ENCODE data around the gene HRH3. TPM values are rescaled to one million over a fixed set of nuclear protein-coding genes. Genes with fewer than 3 reads are reported as not detected.
A peak's percentile ranks its signal among the peaks of the same experiment; 100 is the strongest.

HRH3 gene
- polyA plus RNA-seq (2012; ENCODE audit: insufficient read depth, insufficient read length, low read depth) = 13.0 TPM

DNA sequence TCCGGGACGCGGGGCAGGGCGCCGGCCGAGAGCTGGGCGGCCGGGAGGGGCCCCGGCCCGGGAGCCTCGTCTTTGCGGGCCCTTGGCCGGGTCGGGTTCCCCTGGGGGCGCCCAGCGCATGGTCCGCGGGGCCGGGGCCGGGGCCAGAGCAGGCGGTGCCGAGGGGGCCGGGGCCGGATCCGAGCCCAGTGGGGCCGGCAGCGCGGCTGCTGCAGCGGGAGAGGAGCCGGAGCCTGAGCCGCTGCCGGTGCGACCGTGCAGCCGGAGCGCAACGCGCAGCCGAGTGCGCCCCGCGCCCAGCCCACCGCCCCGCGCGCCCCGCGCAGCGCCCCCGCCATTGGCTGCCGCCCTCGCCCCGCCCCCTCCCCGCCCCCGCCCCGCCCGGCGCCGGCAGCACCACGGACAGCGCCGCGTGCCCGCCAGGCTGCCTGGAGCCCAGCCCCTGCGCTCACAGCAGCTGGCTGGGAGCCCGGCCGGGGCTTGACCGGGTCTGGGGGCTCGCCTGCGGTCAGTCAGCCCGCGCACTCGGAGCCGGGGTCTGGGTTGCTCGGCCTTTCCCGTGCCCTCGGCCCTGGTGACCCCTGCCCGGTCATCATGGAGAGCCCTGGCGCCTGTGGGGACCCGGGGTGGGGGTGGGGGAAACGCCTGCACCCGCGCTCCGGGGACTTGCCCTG, at the start of gene HRH3:
Gene HRH3, minus strand, starts transcription at position 287 of the 674 bp plus-strand sequence. CDS start 308 bp downstream, outside the sequence.
- peak; percentile 81 for DNase-seq

GRCh38 chr20:62269871-62270270, 49.8 kb upstream of the HRH3 start:
- no peaks in the 10 kb centered on the region; the same call in 1 of the 2 replicates for H3K4me1 ChIP-seq
- no peak overlapping the region for H3K4me3 ChIP-seq (ENCODE audit: low read depth, low read length)
- no peak for DNase-seq
- H3K9me3 ChIP-seq = no peaks in the 10 kb centered on the region; the same call in 1 of the 2 replicates
- H3K27me3 ChIP-seq = no peaks in the 10 kb centered on the region
- 0 out of 2 replicates have a peak, but pooled peaks cover 5% of the 10 kb centered on the region for H3K36me3 ChIP-seq
- no peak for TF ChIP-seq CTCF (IDR thresholded peaks at IDR 0.05; ENCODE audit: low read depth, low read length)

More for the DNA sequence above, at the start of gene HRH3:
- Histone ChIP-seq H3K4me3 (ENCODE audit: low read depth, low read length) (peak within 1 kb of the TSS; percentile 66), H3K4me1 (peaks cover 9% of the 10 kb centered on the region), H3K36me3 (peaks cover 7% of the 10 kb centered on the region; the same call in 1 of the 2 replicates), H3K9me3 (no peaks in the 10 kb centered on the region), H3K27me3 (peaks cover 12% of the 10 kb centered on the region)
- no peak for TF ChIP-seq CTCF (IDR thresholded peaks at IDR 0.05; ENCODE audit: low read depth, low read length)

DNA sequence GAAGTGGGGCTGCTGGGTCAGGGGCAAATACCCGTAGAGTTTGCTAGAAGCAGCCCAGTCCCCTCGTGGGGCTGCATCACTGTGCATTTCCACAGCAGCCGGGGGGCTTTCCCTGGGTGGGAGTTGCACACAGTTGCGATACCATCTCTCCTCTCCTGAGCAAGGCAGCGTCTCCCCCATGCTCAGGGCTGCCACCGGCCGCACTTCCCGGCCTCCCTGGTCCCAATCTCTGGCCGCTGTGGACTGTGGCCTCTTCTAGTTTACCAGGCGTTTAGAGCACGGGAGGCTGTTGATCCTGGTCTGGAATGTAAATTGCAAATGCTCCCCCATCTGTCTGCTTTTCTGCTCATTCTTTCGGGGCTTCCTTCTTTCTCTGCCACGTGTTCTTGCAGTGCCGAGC, 49.3 kb upstream of the HRH3 start:
- H3K27me3 ChIP-seq = no peaks in the 10 kb centered on the region
- no peak for DNase-seq
- TF ChIP-seq CTCF (IDR thresholded peaks at IDR 0.05; ENCODE audit: low read depth, low read length) = no peak
- 0 out of 2 replicates have a peak, but pooled peaks cover 5% of the 10 kb centered on the region for H3K36me3 ChIP-seq
- H3K4me3 ChIP-seq (ENCODE audit: low read depth, low read length) = no peak overlapping the region
- H3K4me1 ChIP-seq = no peaks in the 10 kb centered on the region; the same call in 1 of the 2 replicates
- no peaks in the 10 kb centered on the region; the same call in 1 of the 2 replicates for H3K9me3 ChIP-seq

- no peak for DNase-seq
- no peak for TF ChIP-seq CTCF (IDR thresholded peaks at IDR 0.05; ENCODE audit: low read depth, low read length)
- Histone ChIP-seq H3K4me3 (ENCODE audit: low read depth, low read length) (no peak overlapping the region), H3K9me3 (no peaks in the 10 kb centered on the region; the same call in 1 of the 2 replicates), H3K4me1 (no peaks in the 10 kb centered on the region; the same call in 1 of the 2 replicates), H3K36me3 (peaks cover 8% of the 10 kb centered on the region), H3K27me3 (no peaks in the 10 kb centered on the region)
Measured at GRCh38 chr20:62268228-62268900, 48.3 kb upstream of the HRH3 start.

DNA sequence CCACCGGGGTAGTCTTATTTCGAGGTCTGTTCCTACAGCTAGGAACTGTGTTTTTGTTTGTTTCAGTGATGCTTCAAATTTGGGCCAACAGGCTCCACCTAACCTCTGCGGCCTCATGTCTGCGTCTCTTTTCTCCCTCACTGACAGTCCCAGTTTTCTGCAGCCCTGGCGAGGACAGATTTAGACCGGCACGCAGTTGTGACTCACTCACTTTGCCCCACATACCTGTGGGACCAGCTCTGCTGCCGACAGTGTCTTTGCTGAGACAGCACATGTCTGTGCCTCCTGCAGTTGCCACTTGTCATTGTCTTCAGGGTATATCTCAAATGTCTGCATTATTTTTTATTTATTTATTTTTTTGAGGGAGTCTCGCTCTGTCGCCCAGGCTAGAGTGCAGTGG, 47.5 kb upstream of the HRH3 start:
- H3K9me3 ChIP-seq = no peaks in the 10 kb centered on the region; the same call in 1 of the 2 replicates
- H3K27me3 ChIP-seq = no peaks in the 10 kb centered on the region
- H3K4me1 ChIP-seq = no peaks in the 10 kb centered on the region
- no peak for DNase-seq
- H3K36me3 ChIP-seq = peaks cover 10% of the 10 kb centered on the region
- no peak for TF ChIP-seq CTCF (IDR thresholded peaks at IDR 0.05; ENCODE audit: low read depth, low read length)
- no peak overlapping the region for H3K4me3 ChIP-seq (ENCODE audit: low read depth, low read length)
